Loucy (cell line): ENCODE data around the gene SSBP3.

Experiments
- CTCF ChIP-seq: fragments of 200-600 bp; sonication (generic); conservative IDR thresholded peaks from 2 replicates; pipeline ENCODE4 v1.5.1; 2014; ENCODE audit warnings: mild to moderate bottlenecking, antibody characterized with exemption, low read length
- EZH2phosphoT487 ChIP-seq: fragments of 200-600 bp; IDR thresholded peaks from 2 replicates; pipeline ENCODE4 v1.6.1; 2018; ENCODE audit warnings: antibody characterized with exemption, mild to moderate bottlenecking, moderate library complexity, borderline replicate concordance

- TF ChIP-seq CTCF (no peak), EZH2phosphoT487 (no peak)
Observed at GRCh38 chr1:54249819-54250435, 156.3 kb downstream of the SSBP3 start.
